Measurements from ENCODE around the gene ATP8B3.

- TF ChIP-seq ARID1B (IDR thresholded peaks at IDR 0.05) (no peak), EZH2 (IDR thresholded peaks at IDR 0.05; ENCODE audit: borderline replicate concordance, low read depth, low read length) (no peak), RAD21 (CRISPR knock-in tag; conservative IDR thresholded peaks at IDR 0.05 in 1 of 2, IDR thresholded peaks at IDR 0.05 in 1 of 2) (no peak)
- TF ChIP-seq, protein P1, sequence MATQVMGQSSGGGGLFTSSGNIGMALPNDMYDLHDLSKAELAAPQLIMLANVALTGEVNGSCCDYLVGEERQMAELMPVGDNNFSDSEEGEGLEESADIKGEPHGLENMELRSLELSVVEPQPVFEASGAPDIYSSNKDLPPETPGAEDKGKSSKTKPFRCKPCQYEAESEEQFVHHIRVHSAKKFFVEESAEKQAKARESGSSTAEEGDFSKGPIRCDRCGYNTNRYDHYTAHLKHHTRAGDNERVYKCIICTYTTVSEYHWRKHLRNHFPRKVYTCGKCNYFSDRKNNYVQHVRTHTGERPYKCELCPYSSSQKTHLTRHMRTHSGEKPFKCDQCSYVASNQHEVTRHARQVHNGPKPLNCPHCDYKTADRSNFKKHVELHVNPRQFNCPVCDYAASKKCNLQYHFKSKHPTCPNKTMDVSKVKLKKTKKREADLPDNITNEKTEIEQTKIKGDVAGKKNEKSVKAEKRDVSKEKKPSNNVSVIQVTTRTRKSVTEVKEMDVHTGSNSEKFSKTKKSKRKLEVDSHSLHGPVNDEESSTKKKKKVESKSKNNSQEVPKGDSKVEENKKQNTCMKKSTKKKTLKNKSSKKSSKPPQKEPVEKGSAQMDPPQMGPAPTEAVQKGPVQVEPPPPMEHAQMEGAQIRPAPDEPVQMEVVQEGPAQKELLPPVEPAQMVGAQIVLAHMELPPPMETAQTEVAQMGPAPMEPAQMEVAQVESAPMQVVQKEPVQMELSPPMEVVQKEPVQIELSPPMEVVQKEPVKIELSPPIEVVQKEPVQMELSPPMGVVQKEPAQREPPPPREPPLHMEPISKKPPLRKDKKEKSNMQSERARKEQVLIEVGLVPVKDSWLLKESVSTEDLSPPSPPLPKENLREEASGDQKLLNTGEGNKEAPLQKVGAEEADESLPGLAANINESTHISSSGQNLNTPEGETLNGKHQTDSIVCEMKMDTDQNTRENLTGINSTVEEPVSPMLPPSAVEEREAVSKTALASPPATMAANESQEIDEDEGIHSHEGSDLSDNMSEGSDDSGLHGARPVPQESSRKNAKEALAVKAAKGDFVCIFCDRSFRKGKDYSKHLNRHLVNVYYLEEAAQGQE (IDR thresholded peaks at IDR 0.05; ENCODE audit: borderline replicate concordance), result no peak
- TF ChIP-seq, protein P1 (CRISPR knock-in tag; IDR thresholded peaks at IDR 0.05; ENCODE audit: low read depth), result no peak
Observed at GRCh38 chr19:1837222-1837565, 25.1 kb upstream of the ATP8B3 start.
